K562 (cell line): ENCODE data around the gene GCNA. TPM values are rescaled to one million over a fixed set of nuclear protein-coding genes. Genes with fewer than 3 reads are reported as not detected.

Experiments used
- ATAC-seq: fragments of 200-7000 bp; cut with Tn5 transposase; 3 replicates; pipeline ENCODE4 v1.9.1; 2020; ENCODE audit warnings: moderate library complexity
- BruUV-seq: library from RNA; stranded (reverse); fragments of 400-500 nt; replicated peaks from 2 replicates; lab custom pipeline; 2021; lab: Mats Ljungman, UMichigan
- CTCF ChIA-PET: fragments of 300-600 bp; formaldehyde crosslinking; extraction: SDS; loops from one replicate; lab custom pipeline; 2021; ENCODE audit warnings: low intra/inter-chr PET ratio; lab: Yijun Ruan, JAX
- POLR2A ChIA-PET: fragments of 300-600, 350-650 bp; sonication (Branson Sonifier 250); formaldehyde crosslinking; extraction: SDS; loops from one replicate; lab custom pipeline; 2021; ENCODE audit warnings: antibody characterized with exemption, inconsistent platforms; lab: Yijun Ruan, JAX
- DNase-seq, 4 experiments: peaks; one replicate each; pipeline versions ENCODE4 v3.0.0 to v3.0.0-alpha.2; 2011 to 2018; ENCODE audit warnings: low spot score in 3 of 4, mixed read lengths in 3 of 4; ENCODE audit errors: extremely low read depth in 1 of 4
- FAIRE-seq: peaks from 2 replicates; lab custom pipeline; 2011; peaks lifted over from hg19 to GRCh38; lab: Jason Lieb, UNC
- H2AFZ ChIP-seq: 2 replicates; pipeline ENCODE4 v1.6.0; 2011; ENCODE audit warnings: low read depth, low read length, control low read depth, inconsistent platforms
- H3K27ac ChIP-seq: fragments of 200-600 bp; 3 replicates; pipeline ENCODE4 v1.8.0; 2011; ENCODE audit warnings: low read depth, mild to moderate bottlenecking, control low read depth, inconsistent platforms, low read length, moderate library complexity, mixed read lengths; ENCODE audit errors: extremely low read depth
- H3K27me3 ChIP-seq, 2 experiments: fragments of 300-600 bp in 1 of 2; 2 replicates in 1 of 2; 3 replicates in 1 of 2; pipeline versions ENCODE4 v1.6.0 to v1.8.0; 2011; ENCODE audit warnings: inconsistent platforms in 2 of 2, low read length in 2 of 2, mild to moderate bottlenecking in 1 of 2, mixed read lengths in 1 of 2, moderate library complexity in 1 of 2; ENCODE audit not compliant: control insufficient read depth in 2 of 2, insufficient read depth in 2 of 2
- H3K36me3 ChIP-seq: fragments of 300-600 bp; 3 replicates; pipeline ENCODE4 v1.8.0; 2011; ENCODE audit warnings: mild to moderate bottlenecking, low read length, inconsistent platforms; ENCODE audit not compliant: control insufficient read depth, insufficient read depth
- H3K4me1 ChIP-seq, 2 experiments: fragments of 200-600 bp in 1 of 2; replicated peaks in 1 of 2; 2 replicates in 1 of 2; 3 replicates in 1 of 2; pipeline versions ENCODE4 v1.5.1 to v1.8.0; 2011; ENCODE audit warnings: inconsistent platforms in 2 of 2, low read length in 2 of 2, mild to moderate bottlenecking in 1 of 2, mixed read lengths in 1 of 2, moderate library complexity in 1 of 2; ENCODE audit not compliant: control insufficient read depth in 2 of 2, insufficient read depth in 2 of 2
- H3K4me2 ChIP-seq: 2 replicates; pipeline ENCODE4 v1.6.1; 2011; ENCODE audit warnings: low read length, control low read depth, inconsistent platforms, mixed read lengths; ENCODE audit not compliant: insufficient read depth
- H3K4me3 ChIP-seq: fragments of 200-600 bp; sonication (generic), shearing (Covaris generic); 2 replicates; pipeline ENCODE4 v1.5.1; 2016; ENCODE audit warnings: control low read depth, inconsistent platforms
- H3K79me2 ChIP-seq: fragments of 200-600 bp; 3 replicates; pipeline ENCODE4 v1.8.0; 2011; ENCODE audit warnings: low read length, inconsistent platforms; ENCODE audit not compliant: control insufficient read depth, insufficient read depth
- H3K9ac ChIP-seq, 2 experiments: 2 replicates each; pipeline versions ENCODE4 v1.6.0 to v1.6.1; 2011; ENCODE audit warnings: low read depth in 2 of 2, low read length in 2 of 2, control low read depth in 1 of 2, inconsistent platforms in 1 of 2, mild to moderate bottlenecking in 1 of 2, mixed read lengths in 1 of 2; ENCODE audit not compliant: insufficient read depth in 1 of 2
- H3K9me1 ChIP-seq: one replicate; pipeline ENCODE4 v1.6.0; 2011; ENCODE audit warnings: inconsistent platforms, mild to moderate bottlenecking, low read length, moderate library complexity; ENCODE audit not compliant: control insufficient read depth, insufficient read depth
- H3K9me3 ChIP-seq: replicated peaks from 2 replicates; pipeline ENCODE4 v1.5.1; 2011; ENCODE audit warnings: low read depth, low read length, inconsistent platforms; ENCODE audit not compliant: control insufficient read depth, insufficient read depth
- H4K20me1 ChIP-seq: replicated peaks from 2 replicates; pipeline ENCODE4 v1.6.1; 2011; ENCODE audit warnings: low read length, inconsistent platforms, mixed read lengths; ENCODE audit not compliant: control insufficient read depth, insufficient read depth
- CEBPG ChIP-seq, 3 experiments: fragments of 200-800 bp in 1 of 3; sonication (Bioruptor generic) in 1 of 3; sonication (generic) in 1 of 3; formaldehyde crosslinking in 1 of 3; IDR thresholded peaks in 2 of 3; conservative IDR thresholded peaks in 1 of 3; 2 replicates each; pipeline versions ENCODE4 v1.6.1 to v1.8.0; 2016 to 2022; ENCODE audit warnings: missing compliant biosample characterization in 2 of 3, missing genetic modification characterization in 2 of 3, mild to moderate bottlenecking in 1 of 3, missing genetic modification reagents in 1 of 3
- GABPB2 ChIP-seq: fragments of 250-450 bp; sonication (Bioruptor Pico); conservative IDR thresholded peaks from 2 replicates; pipeline ENCODE4 v1.5.1; 2021; ENCODE audit warnings: mild to moderate bottlenecking
- HDAC1 ChIP-seq, 2 experiments: fragments of 450-650 bp; IDR thresholded peaks; 2 replicates each; pipeline ENCODE4 v1.6.1; 2016 to 2017; ENCODE audit warnings: inconsistent platforms in 1 of 2, mild to moderate bottlenecking in 1 of 2, moderate library complexity in 1 of 2
- ID3 ChIP-seq, 2 experiments: fragments of 250-450 bp in 1 of 2; fragments of 450-650 bp in 1 of 2; sonication (Bioruptor Pico) in 1 of 2; IDR thresholded peaks; 2 replicates each; pipeline versions ENCODE4 v1.6.1 to v1.8.0; 2016 to 2021; ENCODE audit warnings: mild to moderate bottlenecking in 2 of 2, moderate library complexity in 2 of 2, missing compliant biosample characterization in 1 of 2, missing genetic modification characterization in 1 of 2
- PKNOX1 ChIP-seq: fragments of 450-650 bp; IDR thresholded peaks from 2 replicates; pipeline ENCODE4 v1.6.1; 2016
- POLR2G ChIP-seq: fragments of 200-400 bp; formaldehyde crosslinking; IDR thresholded peaks from 2 replicates; pipeline ENCODE4 v1.6.1; 2017; ENCODE audit warnings: low read depth, mild to moderate bottlenecking, antibody characterized with exemption, low read length, moderate library complexity
- RBBP5 ChIP-seq: fragments of 200-600 bp; sonication (generic); IDR thresholded peaks from 2 replicates; pipeline ENCODE4 v1.6.1; 2012; ENCODE audit warnings: borderline replicate concordance, mild to moderate bottlenecking, low read length, control low read depth, inconsistent platforms; ENCODE audit not compliant: insufficient read depth, poor library complexity, severe bottlenecking
- RBFOX2 ChIP-seq: fragments of 200-400 bp; formaldehyde crosslinking; IDR thresholded peaks from 2 replicates; pipeline ENCODE4 v1.6.1; 2017; ENCODE audit warnings: low read depth, mild to moderate bottlenecking, low read length, moderate library complexity
- SAP30 ChIP-seq: fragments of 200-600 bp; sonication (generic); IDR thresholded peaks from 2 replicates; pipeline ENCODE4 v1.6.1; 2012; ENCODE audit warnings: borderline replicate concordance, low read depth, mild to moderate bottlenecking, moderate library complexity, low read length, control low read depth, inconsistent platforms; ENCODE audit not compliant: insufficient read depth, poor library complexity, severe bottlenecking
- SIN3A ChIP-seq, 2 experiments: fragments of 150-350 bp in 1 of 2; IDR thresholded peaks; 2 replicates each; pipeline ENCODE4 v1.6.1; 2011 to 2016; ENCODE audit warnings: borderline replicate concordance in 2 of 2, low read depth in 2 of 2, low read length in 2 of 2, mild to moderate bottlenecking in 2 of 2, moderate library complexity in 2 of 2; ENCODE audit not compliant: control insufficient read depth in 1 of 2
- TBP ChIP-seq: optimal IDR thresholded peaks from 2 replicates; pipeline ENCODE3; 2011; ENCODE audit warnings: low read depth, low read length, improper control_type of control experiment
- ZNF134 ChIP-seq: fragments of 250-450 bp; sonication (Bioruptor Pico); conservative IDR thresholded peaks from 2 replicates; pipeline ENCODE4 v1.4.0; 2020
- WGBS: fragments of 100-300 bp; shearing (Covaris generic); methylation state at CpG from one replicate; pipeline ENCODE4 v1.1.6; 2016; ENCODE audit warnings: low coverage, mixed read lengths; ENCODE audit not compliant: insufficient coverage; ENCODE audit errors: missing lambda C conversion rate; 5-methylcytosine and 5-hydroxymethylcytosine counted together
- in situ Hi-C: fragments of 300-500 bp; cut with MboI; formaldehyde crosslinking; loops from 4 replicates; pipeline ENCODE4 v1.15.0; 2018; ENCODE audit warnings: inconsistent platforms, mixed read lengths
- intact Hi-C: fragments of 100-400 bp; cut with micrococcal nuclease; formaldehyde crosslinking; loops from 2 replicates; pipeline ENCODE4 v1.14.2; 2022
- polyA plus RNA-seq, 8 experiments: library from polyadenylated mRNA; depleted of rRNA in 4 of 8; stranded (reverse) in 5 of 8; unstranded in 3 of 8; fragments of >200 nt; fragmentation: Nextera tagmentation in 2 of 8; fragmentation: Illumina TruSeq in 1 of 8; extraction: Ambion mirVana in 2 of 8; extraction: Trizol in 1 of 8; gene quantifications; 2 replicates each; pipeline versions ENCODE4 v1.2.1 to v1.2.3, GENCODE V29; 2011 to 2014; ENCODE audit warnings: inconsistent platforms in 1 of 8, missing spikeins in 1 of 8
- total RNA-seq, 7 experiments: library from RNA; depleted of rRNA in 6 of 7; stranded (reverse); fragments of >200 nt in 6 of 7; fragmentation: Illumina TruSeq in 2 of 7; extraction: Trizol in 2 of 7; gene quantifications; 2 replicates each; pipeline versions ENCODE4 v1.2.1 to v1.2.3, GENCODE V29; 2011 to 2021; ENCODE audit warnings: low replicate concordance in 1 of 7
- TF ChIP-seq, protein P1 (sequence below): fragments of 250-450 bp; sonication (Bioruptor Pico); IDR thresholded peaks from 2 replicates; pipeline ENCODE4 v1.5.0; 2021; ENCODE audit warnings: mild to moderate bottlenecking, moderate library complexity

GCNA gene
- total and polyA plus RNA-seq, 9 of the 15 experiments (the other 6 are each of a cell fraction or from before 2014, with no cell fraction given), result 0.27 to 1.5 (median 0.86) TPM

- Histone ChIP-seq H3K4me1 (peaks cover 0 to 17% of the 10 kb centered on the region in 2 experiments; a peak in 3 of 5 replicates), H4K20me1 (peaks cover 38% of the 10 kb centered on the region), H3K9ac (peak overlapping the region; percentile 98 to 99), H3K27ac (peak overlapping the region; percentile 97), H3K9me1 (no peaks in the 10 kb centered on the region), H3K4me3 (peak overlapping the region; percentile 95), H3K27me3 (no peaks in the 10 kb centered on the region), H3K36me3 (peaks cover 28% of the 10 kb centered on the region), H2AFZ (peak overlapping the region; percentile 88), H3K79me2 (peaks cover 67% of the 10 kb centered on the region), H3K9me3 (peaks cover 2% of the 10 kb centered on the region; the same call in 1 of the 2 replicates), H3K4me2 (peak overlapping the region; percentile 100)
- intact Hi-C loops, result loop anchor here (5.0 kb wide), 1 partner anchor 82 kb away; no protein-coding TSS in a partner anchor
- WGBS, result under 1% methylated on average over 27 of the region's 31 CpGs
- ATAC-seq (peak; percentile 53), DNase-seq (peak; percentile 21 to 59 (median 29)), FAIRE-seq (peak; percentile 54)
- BruUV-seq, result no TSS peak
- ChIA-PET CTCF (no interaction called here), POLR2A (interaction anchor here (0.5 to 5.3 kb wide), 12 partner anchors 9 to 328 kb away, joined by 3 to 52 read pairs (median 4); no protein-coding TSS in a partner anchor)
- in situ Hi-C loops, result no loop called here
- TF ChIP-seq SAP30 (peak; percentile 29), POLR2G (peak; percentile 70), GABPB2 (no peak), RBFOX2 (peak; percentile 19; the same call in 1 of the 2 replicates), PKNOX1 (no peak), HDAC1 (IDR thresholded peaks at IDR 0.05) (peak in 1 of 2 experiments; percentile 9; a peak in 1 of 4 replicates), CEBPG (CRISPR knock-in tag; IDR thresholded peaks at IDR 0.05) (no peak; the same call in 1 of the 2 replicates), CEBPG (tag; conservative IDR thresholded peaks at IDR 0.05 in 1 of 2, IDR thresholded peaks at IDR 0.05 in 1 of 2) (0 out of 4 replicates have a peak, but pooled peaks of 1 of the 2 experiments have one; percentile 3), ZNF134 (CRISPR knock-in tag) (peak; percentile 80), RBBP5 (peak; percentile 6), ID3 (CRISPR knock-in tag; IDR thresholded peaks at IDR 0.05) (no peak), ID3 (tag; IDR thresholded peaks at IDR 0.05) (no peak), TBP (peak; percentile 32), SIN3A (IDR thresholded peaks at IDR 0.05; ENCODE audit: borderline replicate concordance in 2 of 2, control insufficient read depth in 1 of 2, low read depth in 2 of 2, low read length in 2 of 2) (peak in 1 of 2 experiments; percentile 32; a peak in 1 of 4 replicates)
- TF ChIP-seq, protein P1, sequence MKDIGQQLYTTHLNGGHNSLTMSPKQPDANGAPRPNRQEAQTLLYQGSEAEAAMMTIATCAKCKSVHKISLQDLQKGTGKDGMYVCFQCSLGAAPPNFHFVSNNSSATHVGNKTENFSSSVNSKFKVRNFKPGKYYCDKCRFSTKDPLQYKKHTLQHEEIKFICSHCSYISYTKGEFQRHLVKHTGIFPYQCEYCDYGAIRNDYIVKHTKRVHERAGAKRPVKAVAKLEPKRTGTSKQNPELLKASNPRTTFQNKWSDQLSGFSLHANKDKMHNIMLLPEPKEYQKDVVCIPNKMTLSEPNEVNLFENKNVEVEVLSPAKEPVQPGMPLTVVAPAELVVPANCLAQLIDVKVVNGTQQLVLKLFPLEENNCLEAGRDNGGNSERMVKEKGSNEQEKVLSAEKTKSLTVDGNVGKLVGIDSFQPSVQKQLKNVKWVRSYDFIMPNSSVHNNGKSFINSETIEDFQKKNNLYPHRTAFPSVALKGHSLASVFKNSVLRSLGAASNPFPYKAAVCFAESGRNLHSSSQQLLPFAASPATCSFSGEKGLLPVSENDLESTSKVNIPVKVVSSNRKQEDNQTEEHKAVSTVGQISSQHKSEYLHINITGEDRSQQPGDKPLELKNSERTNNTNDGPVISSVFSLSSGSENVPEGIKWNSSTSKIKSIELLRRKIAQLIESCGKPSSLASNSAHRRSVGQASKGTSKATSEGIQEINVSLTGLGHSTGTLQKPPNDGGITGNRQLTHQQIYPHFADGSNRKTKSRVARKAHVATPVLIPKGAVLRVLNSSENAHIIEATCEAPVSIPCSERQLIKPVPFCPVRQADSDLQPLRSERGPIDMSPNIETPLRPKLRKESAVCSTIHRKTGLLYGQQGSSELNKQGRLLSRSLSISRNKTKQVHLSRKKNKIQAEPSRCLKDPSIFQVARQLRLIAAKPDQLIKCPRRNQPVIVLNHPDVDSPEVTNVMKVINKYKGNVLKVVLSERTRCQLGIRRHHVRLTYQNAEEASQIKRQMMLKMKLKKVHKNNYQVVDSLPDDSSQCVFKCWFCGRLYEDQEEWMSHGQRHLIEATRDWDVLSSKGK (CRISPR knock-in tag), result no peak
Observed at GRCh38 chrX:71533851-71534561, 44.2 kb upstream of the GCNA start.
